Measurements from ENCODE around the gene TMEM171.

GRCh38 chr5:73142035-73142434, 21.7 kb downstream of the TMEM171 start:
- TF ChIP-seq CTCF (IDR thresholded peaks at IDR 0.05; ENCODE audit: low read length) (no peak), EZH2phosphoT487 (IDR thresholded peaks at IDR 0.05; ENCODE audit: low read length) (no peak), EZH2 (optimal IDR thresholded peaks at IDR 0.05; ENCODE audit: low read depth, low read length) (no peak)

Measured in MM.1S (cell line).